Fibroblast of lung (primary cell): ENCODE results near the gene TAMALIN. TPM values are rescaled to one million over a fixed set of nuclear protein-coding genes. Genes with fewer than 3 reads are reported as not detected.
A peak's percentile ranks its signal among the peaks of the same experiment; 100 is the strongest.

Experiments
- DNase-seq, 2 donors: peaks; one replicate each; pipeline versions ENCODE4 v3.0.0 to v3.0.0-alpha.2; 2010; ENCODE audit warnings: low read depth in 2 of 2
- H2AFZ ChIP-seq: 2 replicates; pipeline ENCODE4 v1.5.1; 2012; ENCODE audit warnings: low read length, control low read depth, inconsistent platforms
- H3K27ac ChIP-seq: 2 replicates; pipeline ENCODE4 v1.5.1; 2011; ENCODE audit warnings: low read length, control low read depth; ENCODE audit not compliant: insufficient read depth
- H3K27me3 ChIP-seq: 2 replicates; pipeline ENCODE4 v1.5.1; 2011; ENCODE audit warnings: mild to moderate bottlenecking, low read length; ENCODE audit not compliant: control insufficient read depth, insufficient read depth
- H3K36me3 ChIP-seq: 2 replicates; pipeline ENCODE4 v1.5.1; 2011; ENCODE audit warnings: low read length; ENCODE audit not compliant: control insufficient read depth, insufficient read depth
- H3K4me1 ChIP-seq: 2 replicates; pipeline ENCODE4 v1.5.1; 2011; ENCODE audit warnings: low read length; ENCODE audit not compliant: control insufficient read depth, insufficient read depth; ENCODE audit errors: extremely low read depth
- H3K4me2 ChIP-seq: 2 replicates; pipeline ENCODE4 v1.5.1; 2011; ENCODE audit warnings: low read length, control low read depth; ENCODE audit not compliant: insufficient read depth; ENCODE audit errors: extremely low read depth
- H3K4me3 ChIP-seq, 4 experiments: fragments of 200-600 bp in 1 of 4; sonication (generic) in 1 of 4; replicated peaks in 1 of 4; 2 replicates each; pipeline ENCODE4 v1.5.1; 2011 to 2016; ENCODE audit warnings: low read length in 4 of 4, low read depth in 3 of 4, mild to moderate bottlenecking in 3 of 4, control low read depth in 2 of 4, inconsistent platforms in 1 of 4, mixed read lengths in 1 of 4; ENCODE audit not compliant: insufficient read depth in 1 of 4; ENCODE audit errors: control extremely low read depth in 1 of 4
- H3K79me2 ChIP-seq: 2 replicates; pipeline ENCODE4 v1.5.1; 2012; ENCODE audit warnings: mild to moderate bottlenecking, low read length, inconsistent platforms; ENCODE audit not compliant: control insufficient read depth, insufficient read depth
- H3K9ac ChIP-seq: 2 replicates; pipeline ENCODE4 v1.5.1; 2011; ENCODE audit warnings: mild to moderate bottlenecking, low read length, control low read depth; ENCODE audit not compliant: insufficient read depth
- H3K9me3 ChIP-seq: 2 replicates; pipeline ENCODE4 v1.5.1; 2012; ENCODE audit warnings: low read depth, low read length; ENCODE audit not compliant: control insufficient read depth, insufficient read depth
- H4K20me1 ChIP-seq: 2 replicates; pipeline ENCODE4 v1.5.1; 2011; ENCODE audit warnings: low read length; ENCODE audit not compliant: control insufficient read depth, insufficient read depth; ENCODE audit errors: extremely low read depth
- EZH2 ChIP-seq: IDR thresholded peaks from 2 replicates; pipeline ENCODE4 v1.5.1; 2012; ENCODE audit warnings: low read length, control low read depth, mild to moderate bottlenecking; ENCODE audit errors: missing control alignments
- polyA plus RNA-seq, 2 donors: library from polyadenylated mRNA; depleted of rRNA in 1 of 2; stranded (reverse) in 1 of 2; unstranded in 1 of 2; fragments of >200 nt; gene quantifications; 2 replicates each; pipeline ENCODE4 v1.2.1, GENCODE V29; 2011 to 2012; ENCODE audit warnings: missing spikeins in 1 of 2
- total RNA-seq: library from RNA; depleted of rRNA; stranded (reverse); fragments of >200 nt; gene quantifications from 2 replicates; pipeline ENCODE4 v1.2.1, GENCODE V29; 2014
- TF ChIP-seq, protein P1 (sequence below), 2 donors: IDR thresholded peaks in 1 of 2; conservative IDR thresholded peaks in 1 of 2; 1 replicate in 1 of 2; 2 replicates in 1 of 2; pipeline ENCODE4 v1.5.1; 2011 to 2012; ENCODE audit warnings: low read length in 2 of 2, control low read depth in 1 of 2, inconsistent platforms in 1 of 2, low read depth in 1 of 2, mild to moderate bottlenecking in 1 of 2

Gene TAMALIN
- total and polyA plus RNA-seq, 2 donors (not counting 1 experiment from before 2014, with no cell fraction given) = 5.3 to 12.1 TPM

DNA sequence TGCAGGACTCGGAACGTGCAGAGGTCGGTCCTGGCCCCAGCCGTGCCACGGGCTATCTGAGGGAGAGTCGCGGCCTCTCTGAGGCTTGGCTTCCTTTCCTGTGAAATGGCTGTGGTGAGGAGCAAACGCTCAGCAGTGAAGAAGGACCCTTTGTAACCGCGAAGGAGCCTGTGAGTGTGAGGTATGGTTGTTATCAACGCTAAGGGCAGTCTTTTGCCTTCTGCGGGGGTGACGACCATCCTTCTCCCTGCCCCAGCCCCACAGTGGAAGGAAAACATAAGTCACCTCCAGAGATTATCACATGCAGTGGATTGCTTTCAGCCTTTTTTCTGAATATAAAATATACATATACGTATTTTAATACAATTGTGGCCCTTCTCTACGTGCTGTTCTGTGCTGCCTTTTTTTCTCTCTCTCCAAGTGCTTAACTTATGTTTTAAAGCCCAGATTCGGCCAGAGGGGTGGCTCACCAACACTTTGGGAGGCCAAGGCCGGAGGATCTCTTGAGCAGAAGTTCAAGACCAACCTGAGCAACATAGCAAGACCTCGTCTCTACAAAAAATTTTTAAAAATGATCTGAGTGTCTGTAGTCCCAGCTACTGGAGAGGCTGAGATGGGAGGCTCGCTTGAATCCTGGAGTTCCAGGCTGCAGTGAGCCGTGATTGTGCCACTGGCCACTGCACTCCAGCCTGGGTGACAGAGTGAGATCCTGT is 17.4 kb downstream of the TAMALIN start:
- Histone ChIP-seq H3K4me1 (peaks cover 7% of the 10 kb centered on the region), H3K27me3 (no peaks in the 10 kb centered on the region), H3K79me2 (no peaks in the 10 kb centered on the region), H4K20me1 (no peaks in the 10 kb centered on the region), H2AFZ (peak overlapping the region; percentile 67), H3K4me3 (peak overlapping the region; percentile 6 to 57 (median 38)), H3K9ac (no peak overlapping the region), H3K27ac (no peak overlapping the region), H3K9me3 (no peaks in the 10 kb centered on the region), H3K36me3 (no peaks in the 10 kb centered on the region), H3K4me2 (peak overlapping the region; percentile 88)
- TF ChIP-seq, protein P1, sequence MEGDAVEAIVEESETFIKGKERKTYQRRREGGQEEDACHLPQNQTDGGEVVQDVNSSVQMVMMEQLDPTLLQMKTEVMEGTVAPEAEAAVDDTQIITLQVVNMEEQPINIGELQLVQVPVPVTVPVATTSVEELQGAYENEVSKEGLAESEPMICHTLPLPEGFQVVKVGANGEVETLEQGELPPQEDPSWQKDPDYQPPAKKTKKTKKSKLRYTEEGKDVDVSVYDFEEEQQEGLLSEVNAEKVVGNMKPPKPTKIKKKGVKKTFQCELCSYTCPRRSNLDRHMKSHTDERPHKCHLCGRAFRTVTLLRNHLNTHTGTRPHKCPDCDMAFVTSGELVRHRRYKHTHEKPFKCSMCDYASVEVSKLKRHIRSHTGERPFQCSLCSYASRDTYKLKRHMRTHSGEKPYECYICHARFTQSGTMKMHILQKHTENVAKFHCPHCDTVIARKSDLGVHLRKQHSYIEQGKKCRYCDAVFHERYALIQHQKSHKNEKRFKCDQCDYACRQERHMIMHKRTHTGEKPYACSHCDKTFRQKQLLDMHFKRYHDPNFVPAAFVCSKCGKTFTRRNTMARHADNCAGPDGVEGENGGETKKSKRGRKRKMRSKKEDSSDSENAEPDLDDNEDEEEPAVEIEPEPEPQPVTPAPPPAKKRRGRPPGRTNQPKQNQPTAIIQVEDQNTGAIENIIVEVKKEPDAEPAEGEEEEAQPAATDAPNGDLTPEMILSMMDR (conservative IDR thresholded peaks at IDR 0.05 in 1 of 2, IDR thresholded peaks at IDR 0.05 in 1 of 2; ENCODE audit: low read depth in 1 of 2, low read length in 2 of 2) = no peak
- no peak for DNase-seq

DNA sequence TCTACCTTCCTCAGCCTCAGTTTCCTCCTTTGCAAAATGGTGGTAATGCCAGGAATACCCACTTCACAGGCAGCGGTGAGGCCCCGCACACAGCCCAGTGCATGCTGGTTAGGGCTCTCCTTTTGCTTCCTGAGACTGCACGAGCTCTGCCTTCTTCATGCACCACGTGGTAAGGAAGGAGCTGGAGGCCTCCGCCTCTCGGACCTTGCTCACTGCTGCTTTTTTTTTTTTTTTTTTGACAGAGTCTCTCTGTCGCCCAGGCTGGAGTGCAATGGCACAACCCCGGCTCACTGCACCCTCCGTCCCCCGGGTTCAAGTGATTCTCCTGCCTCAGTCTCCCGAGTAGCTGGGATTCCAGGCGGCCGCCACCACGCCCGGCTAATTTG is 18.1 kb downstream of the TAMALIN start:
- no peaks in the 10 kb centered on the region for H4K20me1 ChIP-seq
- H3K9ac ChIP-seq = no peak overlapping the region
- H2AFZ ChIP-seq = no peak overlapping the region
- no peak for DNase-seq
- H3K27me3 ChIP-seq = no peaks in the 10 kb centered on the region
- no peak overlapping the region for H3K4me3 ChIP-seq
- peaks cover 7% of the 10 kb centered on the region for H3K4me1 ChIP-seq
- no peaks in the 10 kb centered on the region for H3K36me3 ChIP-seq
- TF ChIP-seq, protein P1 (conservative IDR thresholded peaks at IDR 0.05 in 1 of 2, IDR thresholded peaks at IDR 0.05 in 1 of 2; ENCODE audit: low read depth in 1 of 2, low read length in 2 of 2) = no peak
- no peak for TF ChIP-seq EZH2
- no peak overlapping the region for H3K27ac ChIP-seq
- no peaks in the 10 kb centered on the region for H3K79me2 ChIP-seq
- no peaks in the 10 kb centered on the region for H3K9me3 ChIP-seq
- H3K4me2 ChIP-seq = no peak overlapping the region

DNA sequence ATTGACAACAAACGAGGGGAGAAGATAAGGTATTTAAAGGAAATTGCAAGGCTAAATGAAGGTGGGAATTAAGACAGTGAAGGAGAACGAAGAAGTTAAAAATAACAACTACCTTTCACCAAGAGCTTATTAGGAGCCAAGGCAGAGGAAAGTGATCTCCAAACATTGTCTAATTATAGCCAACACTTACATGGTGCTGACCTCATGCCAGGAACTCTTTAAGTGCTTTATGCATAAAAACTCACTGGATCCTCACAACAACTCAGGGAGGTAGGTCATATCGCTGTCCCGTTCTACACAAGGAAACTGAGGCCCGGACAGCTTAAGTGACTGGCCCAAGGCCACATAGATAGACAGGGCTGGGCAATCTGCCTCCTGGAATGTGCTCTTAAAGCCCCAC is 19.5 kb downstream of the TAMALIN start:
- no peak for DNase-seq
- no peak overlapping the region for H2AFZ ChIP-seq

More for the DNA sequence above, 19.5 kb downstream of the TAMALIN start:
- Histone ChIP-seq H3K9me3 (no peaks in the 10 kb centered on the region), H3K4me1 (peaks cover 7% of the 10 kb centered on the region), H3K79me2 (no peaks in the 10 kb centered on the region), H3K4me2 (no peak overlapping the region), H3K27ac (peak overlapping the region; percentile 55), H3K9ac (peak overlapping the region; percentile 48), H4K20me1 (no peaks in the 10 kb centered on the region), H3K27me3 (no peaks in the 10 kb centered on the region), H3K36me3 (no peaks in the 10 kb centered on the region), H3K4me3 (no peak overlapping the region)
- TF ChIP-seq, protein P1 (conservative IDR thresholded peaks at IDR 0.05 in 1 of 2, IDR thresholded peaks at IDR 0.05 in 1 of 2; ENCODE audit: low read depth in 1 of 2, low read length in 2 of 2) = no peak
- TF ChIP-seq EZH2 = no peak
